Femur (tissue), 1 donor: ENCODE data around the gene SCG3.

Experiments
- DNase-seq: peaks from one replicate; pipeline ENCODE4 v3.0.0-alpha.2; 2017

SCG3 gene

DNA sequence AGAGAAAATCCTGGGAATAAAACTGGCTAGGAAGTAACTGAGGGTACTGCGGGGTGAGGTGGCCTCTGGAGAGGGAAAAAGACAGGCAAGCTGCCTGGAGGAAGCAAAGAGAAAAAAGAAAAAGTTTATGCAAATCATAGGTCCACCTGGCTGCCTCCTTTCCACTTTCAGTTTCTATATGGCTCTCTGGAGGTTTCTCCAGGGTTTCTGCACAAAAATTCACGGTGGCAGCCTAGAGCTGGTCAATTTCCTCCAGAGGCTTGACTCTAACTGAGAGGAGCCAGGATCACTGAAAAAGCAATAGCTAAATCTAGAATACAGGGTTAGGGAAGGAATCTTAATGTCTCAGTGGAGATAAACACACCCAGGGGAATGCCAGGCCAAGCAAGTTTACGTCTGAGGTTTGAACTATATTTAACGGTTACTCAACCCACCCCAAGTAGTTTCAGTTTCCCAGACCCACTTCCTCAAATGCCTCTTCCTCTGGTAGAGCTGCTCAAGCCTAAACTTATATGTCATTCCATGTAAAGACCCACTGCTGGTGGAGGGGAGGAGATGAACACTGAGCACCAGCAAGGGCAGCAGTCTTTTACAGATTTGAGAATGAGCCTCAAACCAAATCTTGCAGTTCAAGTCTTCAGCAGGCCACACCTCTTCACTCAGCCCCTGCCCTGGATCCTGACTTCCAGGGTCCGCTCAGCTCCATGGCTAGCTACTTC is 50.4 kb downstream of the SCG3 start:
- peak; percentile 43 for DNase-seq

DNA sequence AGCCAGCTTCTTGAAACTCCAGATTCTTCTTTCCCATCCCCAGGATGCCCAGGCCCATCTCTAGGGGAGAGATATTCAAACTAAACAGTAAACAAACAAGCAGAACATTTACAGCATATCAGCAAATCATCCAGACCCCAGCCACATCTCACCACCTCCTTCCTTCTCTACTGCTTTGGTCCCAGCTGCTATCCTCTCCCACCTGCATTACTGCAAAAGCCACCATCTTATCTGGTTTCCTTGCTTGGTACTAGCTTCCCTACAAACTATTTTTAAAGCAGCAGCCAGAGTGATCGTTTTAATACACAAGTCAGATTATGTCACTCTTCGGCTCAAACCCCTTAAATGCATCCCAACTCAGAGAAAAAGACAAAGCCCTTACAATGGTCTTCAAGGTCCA is 51.3 kb downstream of the SCG3 start:
- no peak for DNase-seq

DNA sequence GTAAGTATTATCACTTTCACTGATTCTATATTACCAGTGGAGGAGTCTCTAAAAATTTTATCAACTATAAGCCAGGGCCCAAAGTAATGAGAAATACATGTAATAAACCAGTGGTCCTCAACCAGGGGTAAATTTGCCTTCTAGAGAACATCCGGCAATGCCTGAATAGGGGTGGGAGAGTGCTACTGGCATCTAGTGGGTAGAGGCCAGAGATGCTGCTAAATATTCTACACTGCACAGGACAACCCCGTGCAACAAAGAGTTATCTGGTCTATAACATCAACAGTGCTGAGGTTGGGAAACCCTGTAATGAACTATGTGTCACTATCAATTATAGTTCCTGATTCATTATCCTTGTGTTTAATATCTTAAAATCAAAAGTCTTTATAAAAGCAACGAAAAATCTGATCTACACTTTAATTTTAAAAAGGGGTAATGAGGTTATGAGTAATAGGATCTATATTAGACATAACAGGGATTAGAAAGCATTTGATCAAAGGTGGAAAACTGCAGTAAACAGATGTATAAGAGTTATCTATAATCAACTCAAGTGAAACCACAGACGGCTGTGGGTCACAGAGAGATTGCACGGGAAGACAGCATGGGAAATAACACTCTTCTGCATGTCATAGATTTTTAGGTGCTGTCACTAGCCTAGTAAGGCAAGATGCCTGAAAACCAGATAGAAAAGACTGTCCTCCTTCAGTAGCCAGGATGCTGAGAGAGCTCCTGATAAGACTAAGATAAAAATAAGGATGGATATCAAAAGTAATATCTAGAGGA is 54.1 kb downstream of the SCG3 start:
- no peak for DNase-seq

DNA sequence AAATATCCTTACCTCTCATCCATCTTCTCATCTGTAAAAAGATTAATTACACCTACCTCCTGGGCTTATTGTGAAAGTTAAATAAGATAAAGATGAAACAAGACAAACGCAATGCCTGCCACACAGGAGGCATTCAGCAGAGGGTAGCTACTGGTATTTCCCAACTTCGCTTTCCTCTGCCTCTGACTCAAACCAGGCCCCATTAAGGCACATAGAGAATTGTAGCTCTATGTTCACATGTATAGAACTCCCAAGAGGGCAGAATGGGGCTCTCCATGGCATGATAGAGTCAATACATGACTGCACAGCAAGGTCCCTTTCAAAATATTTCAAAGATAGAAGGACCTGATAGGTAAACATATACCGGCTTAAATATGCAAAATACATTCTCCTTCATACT is 54.8 kb downstream of the SCG3 start:
- DNase-seq = no peak

DNA sequence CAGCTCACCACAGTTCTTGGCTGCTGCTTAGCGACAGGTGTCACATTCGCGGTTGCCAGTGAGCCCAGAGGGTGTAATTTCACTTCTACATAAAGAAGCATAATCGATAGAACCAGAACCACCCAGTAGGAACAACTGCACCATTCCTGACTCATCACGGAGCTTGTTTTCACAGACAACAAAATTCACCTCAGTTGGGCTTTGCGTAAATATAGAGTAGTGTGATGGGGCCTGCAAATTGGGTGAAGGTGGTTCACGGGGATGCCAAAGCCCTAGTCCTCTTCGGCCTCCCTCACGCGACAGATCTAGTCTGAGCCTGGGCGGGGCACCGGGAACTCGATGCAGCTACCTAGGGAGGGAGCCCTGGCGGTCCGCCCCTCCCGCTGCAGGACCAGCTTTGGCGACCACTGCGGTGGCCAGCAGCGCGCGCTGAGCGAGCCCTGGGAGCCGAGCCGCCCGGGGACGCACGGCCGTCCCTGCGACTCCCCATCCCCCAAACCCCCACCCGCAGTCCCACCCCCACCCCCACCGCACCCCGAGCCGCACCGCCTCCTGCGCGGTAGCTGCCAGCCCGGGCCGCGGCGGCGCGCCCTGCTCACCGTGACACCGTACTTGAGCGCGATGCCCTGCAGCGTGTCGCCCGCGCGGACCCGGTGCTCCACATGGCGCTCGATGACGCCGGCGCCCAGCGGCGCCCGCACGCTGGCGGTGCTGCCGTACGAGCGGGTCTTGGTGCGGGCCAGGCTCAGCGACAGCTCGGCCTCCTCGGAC is 55.6 kb downstream of the SCG3 start:
- peak; percentile 45 for DNase-seq

DNA sequence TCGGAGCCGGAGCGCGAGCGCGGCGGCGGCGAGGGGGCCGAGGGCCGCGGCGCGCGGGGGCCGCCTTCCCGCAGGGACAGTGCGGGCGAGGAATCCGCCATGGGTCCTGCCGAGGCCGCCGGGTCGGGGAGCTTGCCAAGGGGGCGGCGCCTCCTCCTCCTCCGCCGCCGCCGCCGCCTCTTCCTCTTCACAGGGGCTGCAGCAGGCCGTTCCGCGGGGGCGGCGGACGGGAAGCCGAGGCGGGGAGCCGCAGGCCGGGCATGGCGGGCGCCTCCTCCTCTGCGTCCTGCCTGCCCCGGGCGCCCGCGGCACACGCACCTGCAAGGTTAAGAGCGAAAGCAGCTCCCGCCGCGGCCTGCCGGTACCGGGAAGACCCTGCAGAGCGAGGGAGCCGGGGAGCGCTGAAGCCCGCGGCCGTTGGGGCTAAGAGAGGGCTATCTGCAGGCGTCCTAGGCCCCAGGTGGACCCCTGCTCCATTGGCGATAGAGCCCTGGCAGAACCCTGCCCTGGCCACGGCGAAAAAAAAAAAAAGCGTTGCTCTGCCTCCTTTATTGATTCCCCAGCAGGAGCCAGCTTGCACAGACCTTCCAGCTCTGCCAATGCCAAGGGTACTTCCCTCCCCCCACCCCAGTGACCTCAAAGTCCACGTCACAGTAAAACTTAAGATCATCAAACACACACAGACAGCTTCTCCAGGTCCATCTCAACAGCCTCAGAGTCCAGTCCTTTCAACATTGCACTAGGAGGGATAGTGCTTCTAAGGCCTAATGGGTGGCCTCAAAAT is 56.4 kb downstream of the SCG3 start, which contains the start of gene LYSMD2:
Gene LYSMD2 (minus strand): TSS at position 134 of the 784 bp plus-strand sequence. CDS start 33 bp downstream, at position 101.
- DNase-seq = peak; percentile 86

DNA sequence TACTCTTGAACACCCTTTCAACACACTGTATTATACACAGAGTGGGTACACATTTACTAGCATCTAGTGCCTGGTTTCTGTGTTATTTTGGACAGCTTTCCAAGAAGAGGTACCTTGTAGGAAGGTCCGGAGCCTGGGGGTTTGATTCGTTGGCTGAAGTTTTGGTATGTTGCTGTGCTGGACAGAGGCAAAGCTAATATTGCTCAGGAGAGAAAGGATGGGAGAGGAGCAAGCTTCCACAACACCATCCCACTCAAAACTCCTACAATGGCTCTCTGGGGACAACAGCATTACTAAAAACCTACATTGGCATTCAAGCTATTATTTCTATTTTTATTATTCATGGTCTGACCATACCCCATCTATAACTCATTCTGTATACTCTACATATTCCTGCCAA is 57.2 kb downstream of the SCG3 start:
- DNase-seq = no peak

DNA sequence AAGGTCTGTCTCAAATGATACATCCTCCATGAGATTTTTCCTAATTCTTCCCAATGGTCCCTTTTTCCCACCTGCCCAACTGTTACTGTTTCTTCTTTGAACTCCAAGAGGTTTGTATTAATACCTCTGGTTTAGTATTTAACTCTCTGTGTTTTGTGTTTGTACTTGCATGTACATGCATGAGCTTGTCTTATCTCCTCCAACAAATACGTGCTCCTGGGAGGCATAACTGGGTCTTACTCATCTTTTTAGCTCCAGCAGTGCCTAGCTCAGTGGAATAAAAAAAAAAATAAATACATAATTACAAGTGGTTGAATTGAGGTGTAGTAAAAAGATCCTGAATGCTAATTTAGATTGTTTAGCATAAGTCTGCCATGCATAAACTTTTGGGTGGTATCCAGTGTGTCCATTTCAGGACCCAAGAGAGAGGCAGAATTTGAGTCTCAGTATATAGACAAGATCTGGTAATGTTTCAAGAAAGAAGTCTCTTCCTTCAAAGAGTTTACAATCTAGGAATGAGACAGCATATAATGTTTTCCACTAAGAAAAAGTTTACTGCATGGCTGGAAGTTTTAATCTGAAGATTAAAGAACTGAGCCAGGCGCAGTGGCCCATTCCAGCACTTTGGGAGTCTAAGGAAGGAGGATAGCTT is 57.9 kb downstream of the SCG3 start:
- no peak for DNase-seq

DNA sequence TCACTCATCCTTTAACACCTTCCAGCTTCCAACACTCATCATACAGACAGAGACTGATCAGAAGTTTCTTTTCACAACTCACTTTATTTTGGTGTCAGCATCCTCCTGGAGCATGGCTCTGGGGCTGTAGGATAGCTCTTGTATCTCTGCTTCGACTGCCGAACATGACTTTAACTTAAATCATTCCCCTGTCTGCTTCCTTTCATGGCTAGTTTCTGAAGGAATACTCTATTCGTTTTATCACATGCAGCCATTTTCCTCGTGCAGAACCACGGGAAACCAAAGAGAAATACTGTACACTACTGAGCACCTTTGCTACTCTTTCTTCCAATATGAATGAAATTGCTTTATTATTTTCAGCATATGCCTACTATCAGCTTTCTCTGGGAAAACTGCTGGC is 68.0 kb downstream of the SCG3 start:
- no peak for DNase-seq

DNA sequence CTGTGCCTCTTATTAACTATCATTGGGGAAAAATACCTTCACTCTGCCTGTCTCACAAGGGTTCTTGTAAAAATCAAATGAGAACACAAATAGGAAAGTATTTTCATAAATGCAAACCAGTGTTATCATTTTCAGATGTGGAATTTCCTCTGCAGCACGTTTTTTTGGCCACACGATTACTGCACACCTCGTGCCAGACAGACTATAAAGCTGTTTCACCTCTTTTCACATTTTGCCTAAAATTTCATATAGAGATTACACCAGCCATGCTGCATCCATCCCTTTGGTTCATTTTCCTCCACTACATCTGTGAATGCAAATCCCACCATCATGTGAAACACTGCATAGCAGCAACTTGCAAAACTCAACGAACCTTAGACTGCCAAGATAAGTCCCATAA is 68.9 kb downstream of the SCG3 start:
- no peak for DNase-seq

DNA sequence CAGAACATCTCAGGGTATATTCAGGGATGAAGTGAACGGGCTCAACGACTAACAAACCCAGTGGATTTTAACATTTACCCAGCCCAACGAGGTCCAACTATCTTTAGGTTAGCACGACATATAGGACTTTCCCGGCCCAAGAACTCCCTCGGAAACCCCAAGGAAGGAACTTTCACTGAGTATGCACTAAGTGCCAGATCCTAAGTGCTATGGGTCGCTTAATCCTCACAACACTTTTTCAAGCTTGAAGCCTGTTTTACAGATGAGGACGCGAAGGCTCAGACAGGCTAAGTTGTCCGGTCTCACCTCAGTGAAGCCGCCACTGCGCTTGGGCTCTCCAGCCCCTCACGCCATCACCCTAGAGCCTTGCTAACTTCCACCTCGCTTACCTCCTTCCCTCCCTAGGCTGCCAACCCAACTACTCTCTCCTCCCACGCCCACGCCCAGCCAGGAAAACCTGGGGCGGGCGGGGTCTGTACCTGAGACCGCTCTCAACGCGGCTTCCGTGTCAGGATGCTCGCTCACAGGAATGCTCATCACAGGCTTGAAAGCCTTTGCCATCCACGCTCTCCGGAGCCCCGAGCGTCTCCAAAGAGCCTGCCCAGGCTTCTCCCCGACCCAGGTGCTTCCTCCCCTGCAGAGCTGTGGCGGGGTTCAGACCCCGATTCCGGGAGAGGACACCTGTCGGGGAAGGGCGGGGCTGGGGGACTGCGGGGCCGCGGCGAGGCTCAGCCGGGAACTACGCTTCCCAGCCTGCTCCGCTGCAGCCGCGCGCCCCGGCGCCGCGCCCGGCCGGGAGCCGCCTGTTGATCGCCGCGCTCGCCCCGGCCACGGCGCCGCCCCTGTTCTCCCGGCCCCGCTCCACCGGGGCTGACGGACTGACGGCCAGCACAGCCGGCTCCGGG is 69.7 kb downstream of the SCG3 start, which contains the start of gene TMOD2:
Gene TMOD2 (plus strand): TSS at position 806 of the 905 bp plus-strand sequence. CDS start 14,845 bp downstream, outside the sequence.
- DNase-seq = peak; percentile 45

DNA sequence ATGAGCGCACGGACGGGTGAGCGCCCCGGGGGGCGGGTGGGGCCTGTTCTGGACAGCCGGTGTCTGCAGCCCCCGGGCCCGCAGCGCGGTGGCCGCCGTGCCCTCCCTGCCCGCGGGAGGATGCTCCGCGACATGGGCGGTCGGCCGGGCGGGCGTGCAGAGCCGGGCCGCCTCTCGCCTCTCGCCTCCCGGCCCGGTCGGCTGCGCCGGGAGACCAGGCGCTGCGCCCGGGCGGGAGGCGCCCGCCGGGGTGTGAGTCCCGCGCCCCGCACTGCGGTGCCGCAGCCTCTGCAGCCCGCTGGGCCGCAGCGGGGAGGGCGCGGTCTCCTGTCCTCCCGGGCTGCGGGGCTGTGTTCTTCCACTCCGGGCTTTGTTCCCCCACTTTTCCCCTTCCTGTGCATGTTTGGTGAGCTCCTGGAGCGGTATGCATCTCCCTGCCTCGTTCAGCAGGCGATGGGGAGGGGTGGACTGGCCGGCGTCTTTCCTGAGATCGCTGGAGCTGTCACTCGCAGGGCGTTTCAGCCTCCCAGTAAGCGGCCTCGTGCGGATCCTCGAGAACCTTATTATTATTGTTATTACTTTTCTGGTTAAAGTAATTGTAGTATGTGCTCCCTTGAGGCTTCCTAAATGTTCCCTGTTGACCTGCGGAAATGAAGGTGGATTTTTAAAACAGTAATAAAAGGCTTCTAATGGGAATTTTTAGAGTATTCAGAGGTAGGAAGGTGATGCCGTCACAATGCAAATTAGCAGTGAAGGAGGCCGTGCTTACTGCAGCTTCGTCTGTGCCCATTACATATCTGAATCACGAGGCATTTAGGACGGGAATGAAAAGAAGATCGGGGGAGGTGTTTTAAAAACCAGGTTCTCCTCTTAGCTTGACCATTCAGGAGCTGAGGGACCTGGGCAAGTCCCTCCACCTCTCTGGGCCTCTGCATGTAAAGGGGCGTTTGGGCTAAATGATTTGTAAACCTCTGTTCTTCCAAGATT is 70.7 kb downstream of the SCG3 start:
- DNase-seq = peak; percentile 53

DNA sequence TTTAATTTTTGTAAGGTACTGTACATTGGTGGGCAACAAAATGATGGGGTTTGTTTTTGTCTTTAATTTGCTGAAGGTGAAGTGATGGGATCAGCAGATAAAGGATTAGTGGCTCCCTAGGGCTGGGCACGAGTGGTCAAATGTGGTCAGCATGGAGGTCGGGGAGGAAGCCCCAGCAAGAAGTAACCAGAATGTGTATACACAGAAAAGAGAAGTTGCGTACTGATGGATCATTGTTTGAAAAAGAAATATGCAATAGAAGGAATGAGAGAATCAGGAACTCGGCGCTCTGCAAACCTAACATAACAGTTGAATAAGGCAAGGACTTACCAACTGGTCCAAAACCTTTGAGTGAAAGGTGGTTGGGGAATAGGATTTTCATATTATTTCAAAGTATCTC is 71.6 kb downstream of the SCG3 start:
- no peak for DNase-seq

DNA sequence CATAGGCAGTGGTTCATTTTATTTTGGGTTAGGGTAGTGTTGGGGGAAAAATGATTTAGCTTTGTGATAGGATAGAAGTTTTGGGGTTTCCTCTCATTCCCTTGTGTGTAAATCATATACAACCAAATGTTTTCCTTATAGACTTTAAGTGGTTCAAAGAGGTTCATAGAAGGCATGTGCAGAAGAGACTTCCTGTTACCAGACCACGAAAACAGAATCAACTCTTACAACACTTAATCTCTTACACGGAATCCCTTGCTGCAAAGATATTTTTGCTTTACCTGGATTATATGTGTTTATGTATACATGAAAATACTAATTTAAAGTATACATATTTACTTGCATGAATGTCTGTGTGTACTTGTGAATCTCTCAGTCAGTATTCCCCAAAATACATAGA is 73.0 kb downstream of the SCG3 start:
- no peak for DNase-seq

DNA sequence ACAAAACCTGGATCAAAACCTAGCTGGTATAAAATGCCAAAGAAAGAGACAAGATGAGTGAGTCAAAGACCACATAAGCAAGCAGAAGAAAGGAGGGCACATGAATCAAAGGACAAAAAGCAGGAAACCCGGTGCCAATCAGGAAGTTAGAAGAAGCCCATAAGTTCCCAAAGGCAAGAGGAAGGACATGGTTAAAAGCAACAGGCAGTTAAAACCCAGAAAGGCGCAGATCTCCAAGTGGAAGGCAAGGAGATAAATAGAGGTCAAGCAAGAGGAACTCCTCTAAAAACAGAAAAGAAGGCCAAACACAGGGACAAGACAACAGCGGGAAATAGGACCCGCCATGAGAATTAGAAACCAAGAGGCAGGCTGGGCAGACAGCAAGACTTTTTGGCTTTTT is 74.5 kb downstream of the SCG3 start:
- no peak for DNase-seq

DNA sequence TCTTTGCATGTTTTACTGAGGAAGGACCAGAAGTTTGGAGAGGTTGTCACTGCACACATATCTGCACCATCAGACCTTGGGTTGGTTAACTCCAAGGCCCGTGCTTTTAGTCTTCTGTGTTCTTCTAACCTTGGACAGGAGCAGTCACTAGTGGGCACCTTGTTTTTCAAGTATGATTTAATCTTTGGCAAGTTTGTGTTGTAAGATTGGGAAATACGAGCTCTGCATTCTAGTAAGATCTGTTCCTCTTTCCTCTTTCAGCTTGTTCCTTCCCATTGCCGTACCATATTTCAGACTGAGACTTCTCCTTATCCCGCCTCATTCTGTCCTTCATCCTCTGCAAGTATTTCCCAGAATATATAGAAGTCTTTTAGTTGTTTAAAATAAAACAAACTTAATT is 75.2 kb downstream of the SCG3 start:
- DNase-seq = no peak

DNA sequence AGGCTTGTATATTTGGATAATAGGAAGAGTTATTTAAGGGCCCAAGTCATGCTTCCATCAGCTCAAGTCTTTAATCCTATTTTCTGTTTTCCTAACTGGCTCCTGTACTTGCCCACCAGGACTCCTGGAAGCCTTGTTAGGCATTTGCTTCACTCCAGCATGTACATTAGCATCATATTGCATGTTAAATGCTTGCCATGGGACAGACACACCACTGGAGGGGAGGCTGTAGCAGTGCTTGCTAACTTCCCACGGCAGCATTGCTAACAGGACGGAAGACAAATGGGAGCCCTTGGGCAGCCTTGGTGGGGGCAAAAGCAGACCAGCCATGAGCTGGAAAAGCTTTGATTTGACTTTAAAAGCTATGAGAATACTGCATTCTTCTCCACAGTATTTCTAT is 76.1 kb downstream of the SCG3 start:
- no peak for DNase-seq

DNA sequence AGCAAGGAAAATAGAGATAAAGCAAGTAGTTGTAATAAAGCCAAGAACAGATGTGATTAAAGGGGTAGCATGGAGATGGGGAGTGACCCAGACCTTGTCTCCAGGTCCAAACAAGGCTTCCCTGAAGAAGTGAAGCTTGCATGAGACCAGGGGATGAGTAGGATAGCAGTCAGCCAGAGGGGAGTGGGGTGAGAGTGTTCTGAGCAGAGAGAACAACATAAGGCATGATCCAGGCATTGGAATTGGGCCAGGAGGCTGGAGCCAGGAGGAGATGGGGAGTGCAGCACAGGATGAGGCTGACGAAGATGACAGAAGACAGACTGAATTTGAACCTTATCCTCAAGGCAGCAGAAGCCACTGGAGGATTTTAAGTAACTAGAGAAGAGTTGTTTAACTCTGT is 77.3 kb downstream of the SCG3 start:
- peak; percentile 65 for DNase-seq

DNA sequence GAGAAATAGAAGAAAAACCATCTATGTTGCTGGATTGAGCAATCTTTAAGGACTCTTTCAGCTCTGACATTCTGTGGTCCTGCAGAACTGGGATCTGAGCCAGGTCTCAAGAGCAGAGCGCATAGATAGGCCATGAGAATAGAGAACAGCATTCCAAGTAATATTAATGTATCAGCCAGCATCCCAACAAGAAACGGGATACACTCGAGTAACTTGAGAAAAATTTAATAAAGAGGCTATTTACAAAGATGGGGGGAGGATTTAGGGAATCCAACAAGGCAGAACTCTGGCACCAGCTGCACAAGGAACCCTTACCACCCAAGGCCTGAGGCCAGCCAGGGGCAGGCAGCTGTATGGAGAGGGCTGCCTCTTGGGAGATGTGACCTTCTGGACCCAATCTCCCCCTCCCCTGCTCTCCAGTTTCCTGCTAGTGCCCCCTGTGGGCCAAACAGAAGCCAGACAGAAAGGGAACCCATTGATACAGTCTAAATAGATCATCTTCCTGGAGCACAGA is 78.3 kb downstream of the SCG3 start:
- peak; percentile 61 for DNase-seq
